HG03159 (cell line): ENCODE data around the gene SLC66A1.

ENCODE experiments used
- ATAC-seq: cut with Tn5 transposase; IDR thresholded peaks from one replicate; pipeline ENCODE4 v1.9.1; 2021; ENCODE audit warnings: mild to moderate bottlenecking, moderate library complexity; ENCODE audit not compliant: unreplicated experiment

Gene SLC66A1

DNA sequence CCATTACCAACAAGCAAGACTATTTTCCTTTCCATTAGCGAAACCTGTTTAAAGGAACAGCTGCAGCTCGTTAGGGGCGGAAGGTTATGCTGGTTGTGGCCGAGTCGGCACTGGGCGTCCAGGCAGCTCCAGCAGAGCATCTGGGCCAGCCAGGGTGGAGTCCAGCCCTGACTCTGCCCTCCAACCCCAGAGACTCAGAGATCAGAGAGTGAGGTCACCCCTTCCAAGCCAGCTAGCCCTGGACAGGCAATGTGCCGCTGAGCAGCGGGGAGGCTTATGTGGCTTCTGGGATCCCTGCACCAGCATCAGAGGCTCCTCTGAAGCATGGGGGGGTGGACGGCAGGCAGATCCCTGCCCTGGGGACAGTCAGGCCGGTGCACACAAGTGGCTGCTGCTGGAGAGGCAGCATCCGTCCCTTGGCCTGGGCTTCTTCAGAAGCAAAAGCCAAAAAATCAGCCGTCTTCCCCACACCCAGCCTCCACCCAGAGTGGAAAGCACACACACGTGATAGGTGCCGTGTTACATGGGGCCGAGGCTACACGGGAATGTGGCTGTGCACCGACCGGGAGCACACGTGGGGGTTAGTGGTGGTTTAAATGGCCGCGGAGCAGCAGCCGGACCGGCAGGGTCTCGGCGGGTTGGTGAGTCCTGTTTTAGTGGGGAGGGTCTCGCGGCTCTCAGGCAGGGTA lies 30.1 kb downstream of the SLC66A1 start:
- no peak for ATAC-seq

GRCh38 chr1:19342894-19343616 lies 30.9 kb downstream of the SLC66A1 start:
- ATAC-seq = no peak

DNA sequence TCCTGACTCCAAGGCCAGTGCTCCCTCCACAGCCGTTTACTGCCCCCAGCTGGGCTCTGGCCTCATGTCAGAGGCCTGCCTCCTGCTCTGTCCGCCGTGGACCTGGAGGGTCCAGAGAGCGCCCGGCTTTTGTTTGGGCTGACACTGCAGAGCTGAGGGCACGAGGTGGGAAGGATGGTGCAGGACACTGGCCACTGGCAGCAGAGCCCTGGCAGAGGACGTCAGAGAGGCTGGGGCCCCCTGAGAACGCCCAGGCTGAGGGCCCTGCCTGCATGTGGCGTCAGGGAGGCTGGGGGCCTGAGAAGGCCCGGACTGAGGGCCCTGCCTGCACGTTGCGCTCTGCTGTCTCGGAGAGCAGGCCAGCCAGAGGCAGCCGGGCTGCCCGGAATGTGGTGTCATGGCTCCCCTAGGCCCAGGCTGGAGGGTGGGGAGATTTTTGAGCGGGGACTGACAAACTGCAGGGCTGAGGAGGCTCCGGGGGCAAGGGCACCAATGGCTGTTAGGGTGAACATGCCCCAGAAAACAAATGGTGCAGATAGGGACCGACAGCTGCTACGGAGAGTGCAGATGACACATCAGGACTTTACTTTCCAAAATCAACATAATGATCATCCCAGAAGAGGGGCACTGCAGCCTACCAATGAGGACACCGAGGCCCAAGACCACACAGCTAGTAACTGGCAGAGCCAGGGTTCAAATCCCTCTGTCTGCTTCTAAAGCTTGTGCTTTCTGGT lies 31.7 kb downstream of the SLC66A1 start:
- no peak for ATAC-seq

- ATAC-seq = no peak
These were observed 32.3 kb downstream of the SLC66A1 start for GRCh38 chr1:19344372-19344810.

DNA sequence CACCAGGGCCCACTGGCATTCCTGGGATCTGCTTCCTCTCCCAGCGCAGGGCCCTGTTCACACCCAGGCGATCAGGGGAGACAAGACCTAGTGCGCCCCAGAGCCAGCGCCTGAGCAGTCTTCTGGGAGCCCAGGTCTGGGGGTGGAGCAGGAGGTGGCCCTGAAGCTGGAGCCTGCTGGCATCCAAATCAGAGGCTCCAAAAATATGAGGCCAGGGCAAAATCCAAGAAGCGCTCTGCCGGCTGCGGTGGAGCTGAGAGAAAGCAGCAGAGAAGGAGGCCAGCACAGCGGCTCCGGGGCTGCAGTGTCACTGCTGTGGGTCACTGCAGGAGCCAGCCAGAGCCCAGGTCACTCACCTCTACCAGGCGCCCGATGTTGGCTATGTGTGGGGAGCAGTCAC lies 32.7 kb downstream of the SLC66A1 start:
- ATAC-seq = no peak

- ATAC-seq = no peak
These were observed 33.3 kb downstream of the SLC66A1 start for GRCh38 chr1:19345391-19345790.

DNA sequence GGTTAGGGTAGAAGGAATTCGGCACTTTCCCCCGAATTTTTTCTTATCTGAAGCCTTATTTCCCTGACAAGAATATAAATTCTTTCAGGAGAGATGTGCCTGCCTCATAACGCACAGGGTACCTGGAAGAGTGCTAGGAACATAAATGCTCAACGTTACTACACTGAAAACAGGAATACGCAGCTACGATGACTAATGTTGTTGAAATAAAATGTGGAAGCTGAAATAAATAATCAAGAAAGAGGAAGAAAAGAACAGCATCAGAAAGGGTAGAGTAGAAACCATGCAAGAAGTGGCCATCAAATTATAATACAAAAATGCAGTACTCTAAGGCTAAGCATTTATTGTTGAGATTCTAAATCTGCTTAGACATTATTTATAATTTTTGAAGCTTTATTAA lies 33.9 kb downstream of the SLC66A1 start:
- no peak for ATAC-seq

GRCh38 chr1:19347533-19348172 lies 35.5 kb downstream of the SLC66A1 start:
- no peak for ATAC-seq

GRCh38 chr1:19348441-19349198 lies 36.5 kb downstream of the SLC66A1 start:
- no peak for ATAC-seq

DNA sequence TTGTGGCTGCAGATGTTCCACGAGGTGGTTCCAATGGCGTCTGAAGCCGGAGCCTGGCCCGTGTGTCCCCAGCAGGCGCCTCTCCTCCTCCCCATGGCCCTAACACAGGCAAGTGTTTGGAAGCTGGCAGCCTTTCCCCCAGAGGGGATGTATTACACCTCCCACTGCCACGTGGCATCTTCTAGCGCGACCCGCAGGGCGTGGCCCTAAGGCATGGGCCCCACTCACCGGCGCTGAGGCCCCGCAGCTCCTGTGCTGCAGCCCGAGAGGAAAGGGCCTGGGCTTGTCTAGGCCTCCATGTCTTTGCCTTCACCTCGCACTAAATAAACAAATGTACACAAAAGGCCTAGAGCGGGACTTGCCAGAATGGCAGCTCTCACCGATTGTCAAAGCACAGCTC lies 37.9 kb downstream of the SLC66A1 start:
- ATAC-seq = no peak

- ATAC-seq = no peak
These were observed 38.4 kb downstream of the SLC66A1 start for GRCh38 chr1:19350566-19350965.

DNA sequence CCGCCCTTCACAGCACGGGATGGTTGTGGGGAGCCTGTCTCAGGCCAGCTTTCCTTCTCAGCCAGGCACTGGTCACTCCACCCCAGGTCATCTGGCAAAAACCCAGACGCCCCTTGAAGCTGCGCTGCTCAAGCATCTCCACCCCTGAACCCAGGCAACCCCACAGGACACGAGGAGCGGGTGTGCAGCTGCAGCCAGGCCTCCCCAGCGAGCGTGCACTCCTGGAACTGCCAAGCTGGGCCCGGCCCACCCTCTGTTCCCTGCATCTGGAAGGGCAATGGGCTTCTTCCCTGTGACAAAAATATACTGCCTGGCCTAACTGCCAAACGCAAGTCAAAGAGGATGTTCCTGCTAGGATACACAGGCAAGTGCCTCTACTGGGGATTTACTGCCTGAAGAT lies 39.7 kb downstream of the SLC66A1 start:
- no peak for ATAC-seq

DNA sequence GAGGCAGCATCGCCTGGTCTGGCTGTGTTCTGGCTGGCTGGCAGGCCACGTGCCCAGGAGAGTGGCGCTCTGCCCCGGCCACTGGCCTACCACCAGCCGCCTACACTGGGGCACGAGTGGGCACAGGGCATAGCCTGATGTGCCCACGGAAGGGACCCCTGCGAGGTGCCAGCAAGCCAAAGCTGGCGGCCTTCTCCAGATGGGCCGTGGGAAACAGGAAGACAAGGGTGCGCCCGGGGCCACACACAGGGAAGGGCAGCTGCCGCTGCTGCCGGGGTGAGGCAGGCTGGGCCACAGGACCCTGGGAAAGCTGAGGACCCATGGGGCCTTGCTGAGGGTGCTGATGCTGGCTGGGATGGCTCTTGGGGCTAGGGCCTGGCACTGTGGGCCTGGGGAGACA lies 40.7 kb downstream of the SLC66A1 start:
- ATAC-seq = no peak

GRCh38 chr1:19353596-19353995 lies 41.5 kb downstream of the SLC66A1 start:
- ATAC-seq = no peak

DNA sequence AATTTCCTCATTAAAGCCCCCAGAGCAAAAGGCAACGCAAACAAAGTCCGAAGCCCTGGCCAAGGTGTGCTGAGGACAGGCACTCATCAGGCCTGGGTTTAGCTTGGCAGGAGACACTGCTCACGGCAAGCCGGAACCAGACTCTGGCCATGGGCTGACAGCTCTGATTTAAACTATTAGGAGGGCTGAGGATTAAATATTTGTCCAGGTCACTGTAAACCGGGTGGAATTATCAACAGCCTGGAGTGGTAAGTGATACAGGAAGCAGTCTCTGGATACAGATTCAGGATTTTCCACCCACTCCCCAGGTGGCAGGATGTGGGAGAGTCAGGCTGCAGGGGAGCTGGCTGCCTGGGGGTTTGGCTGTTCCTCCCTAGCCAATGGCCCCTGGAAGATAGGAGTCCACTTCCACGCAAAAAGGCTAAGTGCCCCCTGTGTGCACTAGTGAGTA lies 42.4 kb downstream of the SLC66A1 start:
- ATAC-seq = no peak

- no peak for ATAC-seq
These were observed 44.1 kb downstream of the SLC66A1 start for GRCh38 chr1:19356266-19356665.

DNA sequence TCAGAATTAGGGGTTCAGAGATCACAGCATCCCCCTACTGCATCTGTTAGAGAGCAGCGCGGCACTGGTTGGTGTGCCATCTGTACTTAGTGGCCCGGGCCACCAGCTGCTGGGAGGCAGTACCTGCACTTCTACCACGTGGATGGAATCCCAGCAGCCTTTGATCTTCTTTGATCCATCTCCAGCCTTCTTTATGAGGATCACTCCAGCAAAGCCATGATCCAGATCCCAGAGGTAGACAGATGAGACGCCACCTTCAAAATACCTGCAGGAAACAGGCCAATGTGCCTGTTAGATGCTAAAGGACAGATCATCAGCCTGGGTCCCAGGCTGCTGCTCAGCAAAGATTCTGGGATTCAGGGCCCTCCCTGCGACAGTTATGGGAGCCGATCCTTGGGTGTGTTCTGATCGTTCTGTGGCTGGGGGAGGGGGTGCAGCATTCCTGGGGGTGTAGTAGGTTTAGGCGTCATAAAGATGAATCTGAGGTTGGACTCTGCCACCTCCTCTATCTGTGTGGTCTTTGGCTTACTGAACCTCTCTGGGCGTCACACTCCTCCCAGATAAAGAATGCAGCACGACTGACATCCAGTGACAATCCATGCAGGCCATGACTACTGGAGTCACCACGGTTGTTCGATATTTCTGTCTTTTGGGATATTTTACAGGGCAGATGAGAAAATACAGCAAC lies 45.3 kb downstream of the SLC66A1 start:
- ATAC-seq = no peak

- no peak for ATAC-seq
These were observed 46.6 kb downstream of the SLC66A1 start for GRCh38 chr1:19358710-19359109.

DNA sequence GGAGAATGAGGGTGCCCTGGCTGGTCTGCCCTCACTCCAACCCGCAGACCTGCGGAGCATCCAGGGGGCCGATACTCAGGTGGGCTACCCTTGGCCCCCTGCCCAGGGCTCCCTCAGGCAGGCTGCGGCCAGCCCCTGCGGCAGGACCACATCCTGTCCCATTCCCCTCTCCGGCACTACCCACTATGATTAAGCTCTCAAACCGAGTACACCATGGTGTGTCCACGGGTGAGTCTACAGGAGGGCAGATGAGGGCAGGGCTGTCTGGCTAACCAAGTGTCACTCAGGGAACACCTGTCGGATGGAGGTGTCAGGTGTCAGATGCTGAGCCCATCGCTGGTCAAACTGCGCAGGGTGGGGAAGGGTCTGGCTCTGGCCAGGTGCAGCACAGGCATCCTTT lies 47.2 kb downstream of the SLC66A1 start:
- ATAC-seq = no peak

DNA sequence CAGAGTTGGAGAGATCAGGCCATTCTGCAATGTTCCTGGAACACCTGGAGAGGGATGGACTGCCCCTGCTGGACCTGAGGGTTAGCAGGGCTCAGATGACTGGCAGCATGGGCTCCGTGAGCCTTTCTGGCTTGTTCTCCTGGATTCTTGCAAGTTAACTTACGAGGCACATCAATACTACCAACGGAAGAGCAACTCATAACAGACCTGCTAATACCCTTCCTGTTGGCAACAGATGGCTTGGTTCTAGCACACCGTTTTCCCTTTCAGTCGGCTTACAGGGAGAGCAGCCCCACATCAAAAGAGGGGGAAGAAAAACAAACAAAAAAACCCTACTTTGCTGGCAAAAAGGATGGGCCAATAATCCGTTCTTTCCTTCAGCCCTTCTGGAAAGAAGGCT lies 47.9 kb downstream of the SLC66A1 start:
- ATAC-seq = no peak
